ENCODE results near the gene ABHD17C.

GRCh38 chr15:80775338-80775737 lies 80.2 kb downstream of the ABHD17C start:
- TF ChIP-seq, protein P1, sequence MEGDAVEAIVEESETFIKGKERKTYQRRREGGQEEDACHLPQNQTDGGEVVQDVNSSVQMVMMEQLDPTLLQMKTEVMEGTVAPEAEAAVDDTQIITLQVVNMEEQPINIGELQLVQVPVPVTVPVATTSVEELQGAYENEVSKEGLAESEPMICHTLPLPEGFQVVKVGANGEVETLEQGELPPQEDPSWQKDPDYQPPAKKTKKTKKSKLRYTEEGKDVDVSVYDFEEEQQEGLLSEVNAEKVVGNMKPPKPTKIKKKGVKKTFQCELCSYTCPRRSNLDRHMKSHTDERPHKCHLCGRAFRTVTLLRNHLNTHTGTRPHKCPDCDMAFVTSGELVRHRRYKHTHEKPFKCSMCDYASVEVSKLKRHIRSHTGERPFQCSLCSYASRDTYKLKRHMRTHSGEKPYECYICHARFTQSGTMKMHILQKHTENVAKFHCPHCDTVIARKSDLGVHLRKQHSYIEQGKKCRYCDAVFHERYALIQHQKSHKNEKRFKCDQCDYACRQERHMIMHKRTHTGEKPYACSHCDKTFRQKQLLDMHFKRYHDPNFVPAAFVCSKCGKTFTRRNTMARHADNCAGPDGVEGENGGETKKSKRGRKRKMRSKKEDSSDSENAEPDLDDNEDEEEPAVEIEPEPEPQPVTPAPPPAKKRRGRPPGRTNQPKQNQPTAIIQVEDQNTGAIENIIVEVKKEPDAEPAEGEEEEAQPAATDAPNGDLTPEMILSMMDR (IDR thresholded peaks at IDR 0.05) = no peak
- no peak for TF ChIP-seq POLR2A (IDR thresholded peaks at IDR 0.05)

Measured in tibial nerve (tissue), 3 donors.